Transverse colon (tissue), 4 donors: ENCODE data around the gene CASP10. TPM values are rescaled to one million over a fixed set of nuclear protein-coding genes. Genes with fewer than 3 reads are reported as not detected.

Experiments used
- DNase-seq: peaks from one replicate; pipeline ENCODE4 v3.0.0-alpha.2; 2019
- H3K27ac ChIP-seq, 4 donors: fragments of 200-600 bp; sonication (generic); 2 replicates each; pipeline ENCODE4 v1.5.1; 2016 to 2018; ENCODE audit warnings: inconsistent platforms in 4 of 4
- H3K27me3 ChIP-seq: fragments of 200-600 bp; sonication (generic); 2 replicates; pipeline ENCODE4 v1.5.1; 2017; ENCODE audit warnings: inconsistent platforms
- H3K36me3 ChIP-seq, 4 donors: fragments of 200-600 bp; sonication (generic); 2 replicates each; pipeline ENCODE4 v1.5.1; 2017 to 2019; ENCODE audit warnings: inconsistent platforms in 4 of 4
- H3K4me1 ChIP-seq, 4 donors: fragments of 200-600 bp; sonication (generic); 2 replicates each; pipeline ENCODE4 v1.5.1; 2017 to 2020; ENCODE audit warnings: inconsistent platforms in 4 of 4
- H3K4me3 ChIP-seq, 4 donors: fragments of 200-600 bp; sonication (generic); 1 replicate in 1 of 4; 2 replicates in 3 of 4; pipeline versions ENCODE4 v1.5.1 to v1.6.1; 2017 to 2019; ENCODE audit warnings: inconsistent platforms in 4 of 4
- H3K9me3 ChIP-seq, 2 donors: fragments of 200-600 bp; sonication (generic); 2 replicates each; pipeline ENCODE4 v1.5.1; 2017 to 2019; ENCODE audit warnings: inconsistent platforms in 2 of 2
- CTCF ChIP-seq, 5 experiments: fragments of 200-600 bp in 3 of 5; fragments of 450-650 bp in 2 of 5; sonication (generic) in 3 of 5; IDR thresholded peaks; 1 replicate in 2 of 5; 2 replicates in 3 of 5; pipeline ENCODE4 v1.5.1; 2016 to 2017; ENCODE audit warnings: antibody characterized with exemption in 5 of 5, inconsistent platforms in 3 of 5, mild to moderate bottlenecking in 2 of 5, moderate library complexity in 1 of 5
- EP300 ChIP-seq: sonication (generic); formaldehyde crosslinking; IDR thresholded peaks from one replicate; pipeline ENCODE4 v1.6.1; 2017; ENCODE audit warnings: antibody characterized with exemption, low read depth
- POLR2A ChIP-seq: fragments of 450-650 bp; IDR thresholded peaks from one replicate; pipeline ENCODE4 v1.6.1; 2016; ENCODE audit warnings: antibody characterized with exemption, mild to moderate bottlenecking, moderate library complexity
- POLR2AphosphoS5 ChIP-seq, 3 donors: sonication (generic); formaldehyde crosslinking; IDR thresholded peaks; one replicate each; pipeline ENCODE4 v1.6.1; 2016; ENCODE audit warnings: antibody characterized with exemption in 3 of 3
- WGBS, 2 donors: methylation state at CpG; one replicate each; pipeline ENCODE4 v1.1.5; 2018; ENCODE audit warnings: low coverage in 1 of 2; 5-methylcytosine and 5-hydroxymethylcytosine counted together
- in situ Hi-C, 4 donors: fragments of 200-750 bp; cut with MboI; loops; one replicate each; pipeline versions ENCODE4 v1.15.0 to v1.15.1; 2017; ENCODE audit warnings: low sequenced_read_pairs in 3 of 4, low pct_ligation_motif_present in 1 of 4, low pct_unique_long_range_greater_than_20kb in 1 of 4
- intact Hi-C: fragments of 100-400 bp; cut with DNase I; formaldehyde crosslinking; loops from one replicate; pipeline ENCODE4 v1.15.1; 2023; ENCODE audit warnings: low total_unique reads
- total RNA-seq, 4 donors: library from RNA; depleted of rRNA; stranded (reverse); fragments of >200 nt; gene quantifications; one replicate each; pipeline ENCODE4 v1.1.0, GENCODE V29; 2016

CASP10 gene
- total RNA-seq, 4 donors from 2014 or later, result 4.8 to 68.4 (median 38.1) TPM

- Histone ChIP-seq H3K36me3 (no peaks in the 10 kb centered on the region), H3K27me3 (no peaks in the 10 kb centered on the region), H3K4me3 (no peak overlapping the region), H3K4me1 (peaks cover 0 to 46% (median 22%) of the 10 kb centered on the region in 4 donors), H3K27ac (peak overlapping the region in 2 of 4 donors; percentile 92 to 96), H3K9me3 (no peaks in the 10 kb centered on the region)
- DNase-seq, result no peak
- TF ChIP-seq POLR2A, result no peak
- no peak for TF ChIP-seq CTCF (IDR thresholded peaks at IDR 0.05)
- no peak for TF ChIP-seq POLR2AphosphoS5 (IDR thresholded peaks at IDR 0.05)
- no peak for TF ChIP-seq EP300
- intact Hi-C loops, result loop anchor here (10.0 kb wide), 1 partner anchor 109 kb away; no protein-coding TSS in a partner anchor
- 95% methylated on average over 3 of the region's 3 CpGs; no CpG with 5 or more reads in 1 of the 2 donors for WGBS, 2 donors
- in situ Hi-C loops, result no loop called here
Measured at GRCh38 chr2:201256082-201256481, 73.1 kb downstream of the CASP10 start.

- WGBS, 2 donors, result 6% methylated on average over 6 to 12 of the region's 12 CpGs
- H3K27ac ChIP-seq, result peak overlapping the region; percentile 92 to 97 (median 94)
- no peaks in the 10 kb centered on the region for H3K9me3 ChIP-seq
- H3K4me3 ChIP-seq, result peak overlapping the region; percentile 10 to 76 (median 54)
- TF ChIP-seq EP300 (no peak), POLR2AphosphoS5 (IDR thresholded peaks at IDR 0.05) (no peak), CTCF (IDR thresholded peaks at IDR 0.05) (peak in 3 of 5 experiments; percentile 12 to 35 (median 26)), POLR2A (no peak)
- no peaks in the 10 kb centered on the region for H3K36me3 ChIP-seq
- H3K27me3 ChIP-seq, result no peaks in the 10 kb centered on the region
- in situ Hi-C loops, result no loop called here
- peaks cover 5 to 58% (median 26%) of the 10 kb centered on the region in 4 donors for H3K4me1 ChIP-seq
- DNase-seq, result peak; percentile 62
- intact Hi-C loops, result loop anchor here (10.0 kb wide), 1 partner anchor 107 kb away; no protein-coding TSS in a partner anchor
Measured at GRCh38 chr2:201257381-201257955, 74.5 kb downstream of the CASP10 start.

GRCh38 chr2:201257956-201258665 is 75.2 kb downstream of the CASP10 start:
- DNase-seq, result peak; percentile 92
- Histone ChIP-seq H3K9me3 (no peaks in the 10 kb centered on the region), H3K36me3 (no peaks in the 10 kb centered on the region), H3K27me3 (no peaks in the 10 kb centered on the region), H3K4me1 (peaks cover 7 to 63% (median 28%) of the 10 kb centered on the region in 4 donors), H3K4me3 (peak overlapping the region; percentile 10 to 76 (median 54)), H3K27ac (peak overlapping the region; percentile 92 to 97 (median 94))
- WGBS, 2 donors, result 0% methylated on average over 8 to 10 of the region's 10 CpGs
- intact Hi-C loops (loop anchor here (10.0 kb wide), 1 partner anchor 107 kb away; no protein-coding TSS in a partner anchor), in situ Hi-C loops (no loop called here)
- TF ChIP-seq CTCF (IDR thresholded peaks at IDR 0.05) (peak in 1 of 5 experiments; percentile 8), POLR2AphosphoS5 (IDR thresholded peaks at IDR 0.05) (peak in 2 of 3 donors; percentile 18 to 74), EP300 (no peak), POLR2A (peak; percentile 62)
